HFF-Myc (cell line): Measurements from ENCODE around the gene PARP15.

Source experiments
- DNase-seq: peaks from one replicate; pipeline ENCODE4 v3.0.0-alpha.2; 2011; ENCODE audit warnings: low read depth; ENCODE audit errors: extremely low read depth
- H3K4me3 ChIP-seq: replicated peaks from 2 replicates; pipeline ENCODE4 v1.5.1; 2011; ENCODE audit warnings: low read depth, mild to moderate bottlenecking, control low read depth, low read length
- CTCF ChIP-seq: IDR thresholded peaks from 2 replicates; pipeline ENCODE4 v1.5.1; 2012; ENCODE audit warnings: mild to moderate bottlenecking, low read depth, low read length, control low read depth; ENCODE audit errors: missing control alignments

PARP15 gene

GRCh38 chr3:122623031-122623829, 45.8 kb downstream of the PARP15 start:
- no peak for TF ChIP-seq CTCF
- no peak overlapping the region for H3K4me3 ChIP-seq
- DNase-seq = no peak

GRCh38 chr3:122626515-122627180, 49.2 kb downstream of the PARP15 start:
- H3K4me3 ChIP-seq = no peak overlapping the region
- no peak for TF ChIP-seq CTCF
- DNase-seq = no peak

- no peak for DNase-seq
- no peak overlapping the region for H3K4me3 ChIP-seq
- no peak for TF ChIP-seq CTCF
Measured at GRCh38 chr3:122627301-122627700, 49.9 kb downstream of the PARP15 start.

GRCh38 chr3:122628567-122628966, 51.1 kb downstream of the PARP15 start:
- no peak for TF ChIP-seq CTCF
- no peak overlapping the region for H3K4me3 ChIP-seq
- DNase-seq = no peak

GRCh38 chr3:122629763-122630162, 52.3 kb downstream of the PARP15 start:
- TF ChIP-seq CTCF = no peak
- DNase-seq = no peak
- H3K4me3 ChIP-seq = no peak overlapping the region

GRCh38 chr3:122635789-122636188, 58.3 kb downstream of the PARP15 start:
- no peak for DNase-seq
- H3K4me3 ChIP-seq = no peak overlapping the region
- no peak for TF ChIP-seq CTCF
